Skeletal muscle cell (primary cell): ENCODE results near the gene CRYGN.

Experiments
- DNase-seq: peaks from one replicate; pipeline ENCODE4 v3.0.0-alpha.2; 2010; ENCODE audit warnings: low read depth
- H3K4me3 ChIP-seq: 2 replicates; pipeline ENCODE4 v1.5.1; 2011; ENCODE audit warnings: low read depth, mild to moderate bottlenecking, control low read depth, low read length, moderate library complexity

The CRYGN gene

DNA sequence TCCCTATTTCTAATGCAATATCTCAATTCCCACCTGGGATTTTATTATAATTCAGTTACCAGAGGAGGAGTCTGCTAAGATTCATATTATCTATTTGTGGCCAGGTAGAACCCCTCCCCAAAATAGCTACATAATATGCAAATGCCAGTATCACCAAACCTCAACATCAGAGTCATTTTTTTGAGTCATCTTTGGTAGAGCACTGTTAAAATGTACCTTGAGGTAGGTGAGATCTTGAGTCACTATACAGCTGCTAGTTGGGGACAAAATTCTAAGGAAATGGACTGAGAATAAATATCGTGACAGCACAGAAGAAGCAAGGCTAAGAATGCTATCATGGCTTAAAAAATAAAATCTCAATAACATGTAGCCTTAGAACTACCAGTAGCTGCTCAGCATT is 4.7 kb upstream of the CRYGN start:
- no peak for DNase-seq
- H3K4me3 ChIP-seq, result no peak overlapping the region

DNA sequence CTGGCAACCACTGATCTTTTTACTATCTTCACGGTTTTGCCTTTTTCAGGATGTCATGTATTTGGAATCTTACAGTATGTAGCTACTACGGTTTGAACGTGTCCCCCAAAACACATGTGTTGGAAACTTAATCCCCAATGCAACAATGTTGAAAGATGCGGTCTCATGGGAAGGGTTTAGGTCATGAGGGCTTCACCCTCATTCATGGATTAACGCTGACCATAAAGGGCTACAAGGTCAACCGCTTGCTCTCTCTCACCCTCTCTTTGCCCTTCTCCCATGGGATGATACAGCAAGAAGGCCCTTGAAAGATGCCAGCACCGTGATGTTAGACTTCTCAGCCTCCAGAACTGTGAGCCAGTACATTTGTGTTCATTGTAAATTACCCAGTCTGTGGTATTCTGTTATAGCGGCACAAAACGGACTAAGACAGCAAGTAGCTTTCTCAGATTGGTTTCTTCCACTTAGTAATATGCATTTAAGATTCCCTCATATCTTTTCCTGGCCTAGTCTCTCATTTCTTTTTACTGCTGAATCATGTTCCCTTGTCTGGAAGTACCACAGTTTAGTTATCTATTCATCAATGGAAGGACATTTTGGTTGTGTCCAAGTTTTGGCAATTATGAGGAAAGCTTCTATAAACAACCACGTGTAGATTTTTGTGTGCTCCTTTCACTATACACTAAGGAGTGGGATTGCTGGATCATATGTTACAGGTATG is 3.0 kb upstream of the CRYGN start:
- H3K4me3 ChIP-seq, result no peak overlapping the region
- DNase-seq, result no peak

DNA sequence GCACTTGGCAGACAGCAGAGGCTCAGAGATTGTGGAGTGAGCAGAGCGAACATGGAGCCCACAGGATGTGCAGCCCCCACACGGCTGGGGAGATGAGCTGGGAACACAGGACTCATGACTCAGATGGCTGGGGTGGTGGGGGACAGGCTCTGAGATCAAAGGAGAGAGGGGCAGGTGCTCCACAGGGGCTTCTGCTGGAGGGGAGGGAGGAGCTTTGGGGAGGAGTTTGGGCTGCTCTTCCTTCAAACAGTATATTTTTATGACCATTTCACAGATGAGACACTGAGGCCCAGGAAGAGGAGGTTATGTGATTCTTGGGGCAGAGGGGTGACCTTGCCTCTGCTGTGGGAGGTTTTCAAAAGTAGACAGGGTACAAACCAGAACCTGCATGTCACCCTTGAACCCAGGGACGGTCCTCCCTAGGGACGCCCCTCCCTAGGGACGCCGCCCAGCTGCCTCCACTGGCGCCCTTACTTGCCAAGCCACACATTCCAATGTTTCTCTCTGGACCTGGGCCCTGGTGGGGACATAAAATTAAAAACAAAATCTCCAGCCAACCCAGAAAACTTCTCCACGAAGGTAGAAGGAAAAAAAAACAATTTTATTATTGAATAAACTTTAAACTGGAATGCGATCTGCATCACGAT is 981 bp upstream of the CRYGN start:
- H3K4me3 ChIP-seq, result no peak overlapping the region
- DNase-seq, result no peak

DNA sequence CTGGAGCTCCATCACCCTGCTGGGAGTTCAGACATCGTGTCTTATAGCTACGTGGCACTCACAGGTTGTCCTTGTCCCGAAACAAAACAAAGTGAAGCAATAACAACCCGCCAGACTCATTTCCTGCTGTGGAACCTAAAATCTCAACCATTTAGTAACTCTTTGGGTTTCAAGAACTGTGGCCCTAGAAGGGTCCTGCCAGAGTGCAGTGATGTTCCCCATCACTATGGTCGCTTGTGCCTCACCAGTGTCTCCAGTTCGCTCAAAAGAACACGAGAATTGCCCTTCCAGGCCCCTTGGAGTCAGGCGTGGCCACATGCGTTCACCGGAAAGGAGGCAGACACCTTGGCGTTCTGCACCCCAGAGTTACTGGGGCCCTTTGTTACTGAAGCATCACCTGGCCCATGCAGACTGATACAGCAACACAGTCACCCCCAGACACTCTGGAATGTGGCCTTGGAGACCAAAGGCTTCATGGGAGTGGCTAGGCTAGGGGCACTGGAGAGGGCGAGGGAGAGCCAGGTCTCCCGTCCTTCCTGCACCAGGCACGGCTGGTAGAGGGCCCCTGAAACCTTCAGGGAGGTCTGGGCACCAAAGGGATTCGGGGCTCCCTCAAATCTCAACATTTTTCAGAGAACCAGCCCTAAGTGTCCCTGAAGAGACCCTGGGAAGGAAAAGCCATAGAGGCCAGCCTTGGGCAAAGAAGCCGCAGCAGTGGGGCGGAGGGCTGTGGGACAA is 908 bp downstream of the CRYGN start:
- no peak for DNase-seq
- H3K4me3 ChIP-seq, result no peak overlapping the region

DNA sequence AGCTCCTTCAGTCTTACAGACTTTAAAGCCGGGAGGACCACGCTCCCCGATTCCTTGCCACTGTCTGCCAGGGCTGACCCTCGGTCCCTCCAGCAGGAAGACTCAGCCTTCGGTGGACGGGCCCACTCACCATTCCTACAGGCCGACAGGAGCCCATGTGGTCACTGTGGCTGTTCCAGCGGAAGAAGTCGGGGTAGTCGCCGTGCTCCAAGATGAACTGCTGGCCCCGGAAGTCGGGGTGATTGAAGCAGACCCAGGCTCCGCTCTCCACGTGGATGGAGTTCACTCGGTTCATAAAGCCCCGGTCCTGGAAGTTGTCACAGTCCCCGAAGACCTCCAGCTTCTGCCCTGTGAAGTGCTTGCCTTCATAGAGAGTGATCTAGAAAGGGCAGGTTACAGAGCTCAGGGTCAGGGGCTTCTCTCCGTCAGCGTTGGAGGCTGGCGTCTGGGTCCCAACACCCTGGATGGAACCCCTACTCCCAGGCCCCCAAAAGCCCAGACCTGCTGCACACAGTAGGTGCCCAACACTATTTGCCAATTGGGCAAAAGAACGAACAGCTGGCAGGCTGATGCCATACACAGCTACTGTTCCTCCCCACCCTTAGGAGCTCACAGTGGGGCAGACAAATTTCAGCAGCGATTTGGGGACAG is 1.9 kb downstream of the CRYGN start:
- no peak for DNase-seq
- H3K4me3 ChIP-seq, result no peak overlapping the region

DNA sequence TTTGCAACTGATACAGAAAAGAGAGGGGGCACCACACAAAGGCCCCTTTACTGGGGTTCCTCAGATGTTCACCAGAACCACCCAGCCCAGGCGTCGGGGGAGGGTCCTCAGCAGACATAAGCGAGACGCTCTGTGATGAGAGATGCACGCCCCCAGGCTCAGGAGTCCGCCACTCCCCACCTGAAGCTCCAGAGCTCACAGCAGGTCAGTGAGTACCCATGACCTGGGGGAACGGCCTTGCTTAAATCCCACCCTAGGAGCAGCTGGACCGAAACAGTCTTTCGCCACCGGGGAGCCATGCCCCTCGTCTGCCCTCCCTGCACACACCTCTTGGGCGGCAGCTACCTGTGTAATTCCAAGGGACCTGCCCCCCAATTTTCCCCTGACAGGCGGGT is 2.8 kb downstream of the CRYGN start:
- H3K4me3 ChIP-seq, result no peak overlapping the region
- no peak for DNase-seq

DNA sequence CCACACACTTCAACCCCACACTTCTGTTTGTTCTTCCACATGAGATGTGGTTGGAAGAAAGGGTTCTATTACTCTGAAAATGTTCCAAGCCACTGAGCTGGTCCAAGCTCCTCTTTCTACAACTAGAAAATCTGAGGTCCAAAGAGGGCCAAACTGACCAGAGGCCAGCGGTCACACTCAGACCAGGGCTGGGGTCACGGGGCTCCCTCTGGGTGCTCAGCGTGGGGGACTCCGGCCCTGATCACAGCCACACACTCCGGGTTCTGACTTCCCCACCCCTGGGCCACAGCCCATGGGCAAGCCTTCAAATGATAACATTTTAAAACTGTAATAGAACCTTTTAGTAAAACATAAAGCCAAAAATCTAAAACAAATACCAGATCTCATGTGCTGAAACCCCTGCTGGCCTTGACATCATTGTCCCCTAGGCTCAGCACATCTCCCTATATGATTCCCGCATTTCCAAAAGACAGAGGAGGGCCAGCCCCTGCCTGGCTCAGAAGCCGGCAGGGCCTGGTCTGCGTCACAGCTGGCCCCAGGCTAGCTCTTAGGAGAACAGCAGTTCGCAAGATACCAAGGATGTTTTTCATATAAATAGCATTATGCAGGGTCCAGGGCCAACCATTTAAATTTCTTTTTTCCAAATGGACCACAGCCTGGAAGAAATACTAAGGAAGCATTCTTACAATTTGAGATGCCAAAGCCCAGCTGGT is 3.3 kb downstream of the CRYGN start:
- no peak for DNase-seq
- no peak overlapping the region for H3K4me3 ChIP-seq

DNA sequence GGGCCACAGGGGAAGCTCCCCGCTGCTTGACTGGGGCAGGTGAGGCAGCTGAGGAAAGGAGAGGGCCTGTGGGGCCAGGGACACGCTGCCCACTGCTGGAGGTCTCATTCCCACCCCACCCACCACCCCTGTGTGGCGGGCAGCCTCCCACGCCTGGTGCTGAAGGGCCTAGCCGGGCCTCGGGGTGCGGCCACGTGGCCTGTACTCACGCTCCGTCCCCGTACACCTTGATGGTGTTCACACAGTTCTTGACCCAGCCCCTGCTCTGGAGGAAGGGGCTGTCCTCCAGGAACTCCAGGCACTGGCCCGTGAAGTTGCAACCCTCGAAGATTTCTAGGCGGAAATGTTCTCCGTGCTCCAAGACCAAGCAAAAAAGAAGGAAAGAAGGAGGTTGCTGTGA is 4.0 kb downstream of the CRYGN start:
- no peak for DNase-seq

DNA sequence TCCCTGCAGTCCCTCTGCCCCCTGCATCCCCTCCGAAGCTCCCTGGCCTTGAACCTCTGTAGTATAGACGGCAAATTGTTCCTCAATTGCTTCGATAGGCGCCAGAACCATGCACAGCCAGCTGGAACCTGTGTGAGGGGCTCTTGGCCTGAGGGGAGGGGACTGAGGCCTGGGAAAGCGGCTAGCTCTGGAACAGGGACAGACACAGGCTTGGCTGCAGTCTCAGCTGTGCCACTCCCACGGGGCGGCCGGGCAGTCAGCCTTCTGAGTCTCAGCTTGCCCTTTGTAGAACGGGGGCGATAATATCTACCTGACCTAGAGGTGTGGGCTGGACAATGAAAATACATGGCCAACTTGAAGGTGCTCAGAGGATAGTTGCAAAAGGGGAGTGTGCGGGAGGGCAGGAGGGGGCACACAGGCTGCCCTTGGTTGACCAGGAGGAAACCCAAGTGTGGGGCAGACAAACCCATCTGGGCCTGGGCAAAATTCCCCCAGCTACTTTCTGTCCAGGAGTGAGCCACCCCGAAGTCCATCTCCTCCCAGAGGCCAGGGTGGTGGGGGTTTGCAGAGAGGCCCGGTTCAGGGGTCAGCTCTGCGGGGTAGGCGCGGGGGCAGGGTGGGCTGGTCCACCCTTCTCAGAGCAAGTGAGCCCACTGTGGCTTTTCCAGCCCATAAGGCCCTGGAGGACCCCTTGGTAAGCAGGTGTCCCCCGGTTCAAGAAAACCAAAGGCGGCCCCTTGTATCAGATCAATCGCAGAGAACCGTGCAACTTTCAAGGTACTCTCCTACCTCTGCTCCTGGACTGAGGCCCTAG is 4.6 kb downstream of the CRYGN start:
- no peak for DNase-seq
- H3K4me3 ChIP-seq, result no peak overlapping the region

More for the DNA sequence above, 4.0 kb downstream of the CRYGN start:
- H3K4me3 ChIP-seq, result no peak overlapping the region

DNA sequence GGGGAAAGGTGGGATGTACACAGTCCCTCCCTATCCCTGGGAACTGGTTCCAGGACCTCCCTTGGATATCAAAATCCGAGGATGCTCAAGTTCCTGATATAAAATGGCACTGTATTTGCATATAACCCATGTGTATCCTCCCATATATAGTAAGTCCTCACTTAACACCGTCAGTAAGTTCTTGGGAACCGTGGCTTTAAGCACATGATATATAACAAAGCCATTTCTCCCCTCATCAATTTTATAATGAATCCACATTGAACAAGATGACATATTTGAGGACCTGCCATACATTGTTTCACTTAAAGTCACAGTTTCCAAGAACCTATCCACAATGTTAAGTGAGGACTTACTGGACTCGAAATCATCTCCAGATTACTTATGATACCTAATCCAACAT is 5.4 kb downstream of the CRYGN start:
- DNase-seq, result no peak
- H3K4me3 ChIP-seq, result no peak overlapping the region

DNA sequence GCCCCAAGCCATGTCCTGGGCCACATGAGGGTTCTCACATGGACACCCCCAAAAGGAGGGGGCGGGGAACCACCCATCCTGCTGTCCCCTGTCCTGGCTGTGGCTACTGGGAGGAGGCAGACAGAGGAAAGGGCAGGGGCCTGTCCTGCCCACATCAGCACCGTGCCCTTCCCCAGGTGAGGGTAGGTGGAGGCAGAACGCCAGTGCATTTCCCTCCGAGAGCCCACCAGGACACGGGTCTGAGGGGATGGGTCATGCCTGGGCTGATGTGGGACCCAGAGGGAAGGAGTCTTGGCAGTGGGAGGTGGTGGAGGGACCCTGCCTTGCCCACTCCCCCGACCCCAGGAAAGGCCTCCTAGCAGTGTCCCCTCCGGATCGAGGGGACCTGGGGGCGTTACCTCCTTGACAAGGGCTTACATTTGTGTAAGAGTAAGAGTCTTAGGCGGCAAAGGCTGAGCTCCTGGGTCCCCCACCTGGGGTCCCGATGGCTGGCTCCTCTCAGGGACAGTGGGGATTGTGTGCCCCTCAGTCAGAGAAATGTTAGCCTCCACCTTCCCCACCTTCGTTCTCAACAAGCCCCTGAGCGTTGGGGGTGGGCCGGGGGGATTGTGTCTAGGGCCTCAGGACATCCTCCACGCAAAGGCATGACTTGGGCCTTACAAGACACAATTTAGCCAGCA is 6.1 kb downstream of the CRYGN start:
- no peak overlapping the region for H3K4me3 ChIP-seq
- no peak for DNase-seq

DNA sequence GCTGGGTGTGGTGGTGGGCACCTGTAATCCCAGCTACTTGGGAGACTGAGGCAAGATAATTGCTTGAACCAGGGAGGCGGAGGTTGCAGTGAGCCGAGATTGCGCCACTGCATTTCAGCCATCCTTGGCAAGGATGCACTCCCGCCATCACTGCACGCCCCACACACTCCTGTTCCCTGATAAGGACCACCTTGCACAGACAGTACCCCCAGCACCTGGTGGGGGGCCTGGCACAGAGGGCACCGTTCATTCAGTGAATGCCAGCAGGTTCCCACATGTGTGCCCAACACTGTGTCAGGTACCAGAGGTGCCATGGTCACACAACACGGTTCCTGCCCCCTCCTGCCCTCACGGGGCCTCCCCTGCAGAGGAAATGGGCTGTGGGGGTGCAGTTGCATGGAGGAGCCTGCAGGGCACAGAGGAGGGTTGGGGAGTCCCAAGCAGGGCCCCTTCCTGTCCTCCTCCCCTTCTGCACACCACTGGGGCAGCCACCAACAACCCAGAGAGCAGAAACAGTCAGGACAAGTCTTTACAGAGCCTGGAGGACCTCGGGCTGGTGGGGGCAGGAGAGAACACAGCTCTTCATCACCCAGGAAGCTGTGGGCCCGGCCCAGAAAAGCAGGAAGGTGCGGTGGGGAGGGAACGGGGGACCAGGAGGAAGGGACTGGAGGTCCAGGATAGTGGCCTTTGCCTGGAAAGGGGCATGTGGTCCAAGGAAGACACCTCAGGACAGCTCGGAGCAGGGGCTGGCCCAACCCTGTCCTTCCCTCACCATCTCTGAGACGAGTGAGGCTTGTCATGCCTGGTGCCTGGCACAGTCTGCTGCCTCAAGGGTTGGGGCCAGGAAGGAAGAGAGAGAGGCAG is 7.1 kb downstream of the CRYGN start:
- DNase-seq, result no peak
- no peak overlapping the region for H3K4me3 ChIP-seq

DNA sequence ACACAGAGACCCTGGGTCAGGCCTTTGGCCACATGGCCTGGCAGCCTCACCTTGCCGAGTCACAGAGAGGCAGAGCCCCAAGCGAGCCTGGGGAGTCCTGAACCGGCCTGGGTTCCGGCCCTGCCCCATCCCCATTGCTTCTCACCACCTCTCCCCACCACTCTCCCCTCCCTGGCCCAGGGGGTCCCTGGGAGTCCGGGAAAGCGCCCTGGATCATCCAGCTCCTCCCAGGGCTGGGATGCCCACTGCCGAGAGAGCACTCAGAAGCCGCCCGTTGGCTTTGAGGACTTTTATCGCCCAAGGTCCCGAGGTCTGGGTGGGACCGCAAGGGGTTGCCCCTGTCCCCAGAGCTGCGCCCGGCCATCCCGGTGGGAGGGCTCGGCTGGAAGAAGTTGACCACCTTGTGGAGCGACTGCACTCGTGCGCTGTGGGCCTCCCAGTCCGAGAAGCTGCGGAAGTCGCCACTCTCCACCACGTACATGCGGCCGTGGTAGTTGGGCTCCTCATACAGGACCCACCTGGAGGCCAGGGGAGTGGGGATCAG is 8.1 kb downstream of the CRYGN start:
- no peak for DNase-seq

DNA sequence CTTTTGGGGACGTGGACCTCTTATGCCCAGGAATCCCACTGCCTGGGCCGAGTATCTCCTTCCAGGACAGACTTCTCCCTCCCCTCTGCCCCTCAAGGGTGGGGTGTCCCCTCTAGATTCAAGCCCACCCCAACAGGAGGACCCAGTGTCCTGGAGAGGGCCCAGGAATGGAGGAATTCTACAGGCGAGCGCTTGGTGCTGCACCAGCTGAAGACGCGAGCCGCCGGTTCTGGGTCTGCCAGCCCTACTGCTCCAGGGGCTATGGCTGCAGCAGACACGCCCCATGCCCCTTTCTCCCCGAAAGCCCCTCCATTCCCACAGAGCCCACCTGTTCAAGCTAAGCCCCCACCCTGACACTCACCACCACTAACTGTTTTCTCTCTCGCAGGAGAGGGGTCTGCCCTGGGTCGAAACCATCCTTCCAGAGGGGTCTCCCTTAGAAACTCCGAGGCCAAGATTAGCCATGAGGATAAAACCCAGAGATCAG is 8.6 kb downstream of the CRYGN start:
- no peak for DNase-seq
- no peak overlapping the region for H3K4me3 ChIP-seq

More for the DNA sequence above, 8.1 kb downstream of the CRYGN start:
- H3K4me3 ChIP-seq, result no peak overlapping the region

DNA sequence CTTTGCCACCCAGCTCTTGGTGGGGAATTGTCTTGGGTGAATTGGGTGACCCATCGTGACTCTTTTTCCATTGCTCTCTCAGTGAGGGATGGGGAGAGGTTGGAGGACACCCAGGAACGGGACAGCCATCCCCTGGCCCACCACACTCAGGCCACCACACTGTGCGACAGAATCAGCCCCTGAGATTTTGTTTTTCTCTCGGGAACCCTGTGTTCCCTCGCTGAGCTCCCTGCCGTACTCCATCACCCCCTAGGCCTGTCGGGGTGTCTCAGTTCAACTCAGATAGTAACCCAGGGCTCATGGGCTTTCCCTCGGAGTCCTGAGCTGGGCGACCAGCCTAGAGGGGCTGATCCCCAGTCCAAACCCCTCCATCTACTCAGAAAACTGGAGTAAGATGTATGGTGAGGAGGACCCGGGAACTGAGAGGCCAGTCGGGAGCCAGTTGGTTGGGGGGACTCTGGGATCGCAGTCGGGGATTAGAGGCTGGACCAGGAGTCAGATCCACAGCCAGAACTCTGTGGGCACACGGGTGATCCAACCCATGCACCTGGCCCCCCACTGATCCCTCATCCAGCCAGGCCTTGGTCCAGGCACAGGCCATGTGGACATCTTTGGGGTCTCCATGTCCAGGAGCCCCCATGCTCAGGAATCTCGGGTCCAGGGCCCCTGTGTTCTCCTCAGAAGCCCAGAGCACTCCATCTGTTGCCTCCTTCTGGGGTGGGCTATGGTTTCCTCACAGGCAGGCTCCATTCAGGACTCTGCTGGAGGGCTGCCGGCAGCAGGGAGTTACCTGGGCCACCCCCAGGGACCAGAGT is 9.3 kb downstream of the CRYGN start:
- no peak for DNase-seq
- H3K4me3 ChIP-seq, result no peak overlapping the region
